GM18861 (cell line): ENCODE results near the gene SPATA7.

Experiments used
- ATAC-seq: cut with Tn5 transposase; IDR thresholded peaks from one replicate; pipeline ENCODE4 v1.9.1; 2021; ENCODE audit not compliant: unreplicated experiment

Gene SPATA7

GRCh38 chr14:88417594-88417993 is 32.1 kb downstream of the SPATA7 start:
- ATAC-seq: no peak

GRCh38 chr14:88420187-88420586 is 34.7 kb downstream of the SPATA7 start:
- ATAC-seq: no peak

GRCh38 chr14:88421286-88421685 is 35.8 kb downstream of the SPATA7 start:
- ATAC-seq: no peak

- no peak for ATAC-seq
Observed at GRCh38 chr14:88422047-88422446, 36.6 kb downstream of the SPATA7 start.

- ATAC-seq: no peak
Observed at GRCh38 chr14:88422919-88423650, 37.6 kb downstream of the SPATA7 start.

- no peak for ATAC-seq
Observed at GRCh38 chr14:88424573-88424972, 39.1 kb downstream of the SPATA7 start.

- ATAC-seq: no peak
Observed at GRCh38 chr14:88426271-88426670, 40.8 kb downstream of the SPATA7 start.

GRCh38 chr14:88430976-88431375 is 45.5 kb downstream of the SPATA7 start:
- ATAC-seq: no peak

GRCh38 chr14:88437658-88438057 is 52.2 kb downstream of the SPATA7 start:
- no peak for ATAC-seq

GRCh38 chr14:88439088-88439487 is 53.6 kb downstream of the SPATA7 start:
- no peak for ATAC-seq

GRCh38 chr14:88452231-88452630 is 66.8 kb downstream of the SPATA7 start:
- ATAC-seq: no peak

GRCh38 chr14:88454886-88455285 is 69.4 kb downstream of the SPATA7 start:
- ATAC-seq: no peak

GRCh38 chr14:88463318-88463717 is 77.9 kb downstream of the SPATA7 start:
- ATAC-seq: no peak

- no peak for ATAC-seq
Observed at GRCh38 chr14:88468406-88468805, 82.9 kb downstream of the SPATA7 start.

GRCh38 chr14:88470542-88471440 is 85.3 kb downstream of the SPATA7 start:
- ATAC-seq: no peak

GRCh38 chr14:88473791-88474190 is 88.3 kb downstream of the SPATA7 start:
- no peak for ATAC-seq

- no peak for ATAC-seq
Observed at GRCh38 chr14:88476214-88476774, 90.8 kb downstream of the SPATA7 start.

- ATAC-seq: no peak
Observed at GRCh38 chr14:88476825-88477224, 91.4 kb downstream of the SPATA7 start.

- ATAC-seq: no peak
Observed at GRCh38 chr14:88477513-88478250, 92.2 kb downstream of the SPATA7 start.

GRCh38 chr14:88478931-88479330 is 93.5 kb downstream of the SPATA7 start:
- no peak for ATAC-seq

- no peak for ATAC-seq
Observed at GRCh38 chr14:88479574-88479987, 94.1 kb downstream of the SPATA7 start.
